GM19468 (cell line): Measurements from ENCODE around the gene GNG7.
"Not testable (repeated sequence)": the region's sequence is repeated elsewhere in the genome, so short reads cannot be mapped to it uniquely, and the experiment has no call there.

Experiments
- ATAC-seq: cut with Tn5 transposase; IDR thresholded peaks from one replicate; pipeline ENCODE4 v1.9.1; 2021; ENCODE audit warnings: mild to moderate bottlenecking, moderate library complexity, moderate number of reproducible peaks; ENCODE audit not compliant: unreplicated experiment; ENCODE audit errors: extremely low read depth

Gene GNG7

GRCh38 chr19:2648528-2648937 is 54.0 kb downstream of the GNG7 start:
- ATAC-seq: no peak

- no peak for ATAC-seq
Observed at GRCh38 chr19:2648099-2648498, 54.4 kb downstream of the GNG7 start.

- no peak for ATAC-seq
Observed at GRCh38 chr19:2646866-2647535, 55.5 kb downstream of the GNG7 start.

GRCh38 chr19:2645826-2646225 is 56.7 kb downstream of the GNG7 start:
- ATAC-seq: no peak

GRCh38 chr19:2643123-2643737 is 59.3 kb downstream of the GNG7 start:
- ATAC-seq: not testable (repeated sequence)

- no peak for ATAC-seq
Observed at GRCh38 chr19:2641332-2641698, 61.2 kb downstream of the GNG7 start.

GRCh38 chr19:2640563-2641331 is 61.7 kb downstream of the GNG7 start:
- ATAC-seq: no peak

GRCh38 chr19:2639999-2640398 is 62.5 kb downstream of the GNG7 start:
- ATAC-seq: no peak

GRCh38 chr19:2638417-2638940 is 64.0 kb downstream of the GNG7 start:
- ATAC-seq: no peak

GRCh38 chr19:2636897-2637683 is 65.4 kb downstream of the GNG7 start:
- ATAC-seq: no peak

- ATAC-seq: no peak
Observed at GRCh38 chr19:2636141-2636896, 66.2 kb downstream of the GNG7 start.

GRCh38 chr19:2634960-2635359 is 67.5 kb downstream of the GNG7 start:
- ATAC-seq: no peak

- ATAC-seq: no peak
Observed at GRCh38 chr19:2634228-2634951, 68.1 kb downstream of the GNG7 start.

GRCh38 chr19:2633693-2634075 is 68.8 kb downstream of the GNG7 start:
- ATAC-seq: no peak

- ATAC-seq: no peak
Observed at GRCh38 chr19:2631213-2631821, 71.2 kb downstream of the GNG7 start.

GRCh38 chr19:2630352-2631001 is 72.0 kb downstream of the GNG7 start:
- no peak for ATAC-seq

GRCh38 chr19:2629491-2630351 is 72.8 kb downstream of the GNG7 start:
- ATAC-seq: no peak
